KG1 (cell line): ENCODE measurements around the gene CRABP2.

Experiments
- DNase-seq: peaks from one replicate; lab custom pipeline; 2025; lab: John Stamatoyannopoulos, UW

CRABP2 gene

GRCh38 chr1:156668801-156669637, 36.4 kb downstream of the CRABP2 start:
- DNase-seq = no peak

GRCh38 chr1:156667968-156668709, 37.2 kb downstream of the CRABP2 start:
- no peak for DNase-seq

GRCh38 chr1:156667610-156667967, 37.8 kb downstream of the CRABP2 start:
- DNase-seq = no peak

GRCh38 chr1:156666862-156667609, 38.3 kb downstream of the CRABP2 start:
- no peak for DNase-seq

GRCh38 chr1:156665539-156665938, 39.8 kb downstream of the CRABP2 start:
- DNase-seq = no peak

GRCh38 chr1:156664767-156665411, 40.5 kb downstream of the CRABP2 start:
- DNase-seq = no peak

- DNase-seq = no peak
Measured at GRCh38 chr1:156664046-156664766, 41.2 kb downstream of the CRABP2 start.

GRCh38 chr1:156663178-156663577, 42.2 kb downstream of the CRABP2 start:
- DNase-seq = no peak

GRCh38 chr1:156662800-156663055, 42.7 kb downstream of the CRABP2 start:
- DNase-seq = no peak

- DNase-seq = no peak
Measured at GRCh38 chr1:156662005-156662799, 43.2 kb downstream of the CRABP2 start.

GRCh38 chr1:156660752-156661112, 44.7 kb downstream of the CRABP2 start:
- DNase-seq = no peak

GRCh38 chr1:156659988-156660751, 45.2 kb downstream of the CRABP2 start:
- DNase-seq = peak; percentile 96

- no peak for DNase-seq
Measured at GRCh38 chr1:156659661-156659987, 45.8 kb downstream of the CRABP2 start.

- DNase-seq = no peak
Measured at GRCh38 chr1:156658945-156659574, 46.3 kb downstream of the CRABP2 start.

- DNase-seq = no peak
Measured at GRCh38 chr1:156658496-156658895, 46.9 kb downstream of the CRABP2 start.

GRCh38 chr1:156657741-156658319, 47.6 kb downstream of the CRABP2 start:
- DNase-seq = no peak

- peak; percentile 14 for DNase-seq
Measured at GRCh38 chr1:156656806-156657740, 48.3 kb downstream of the CRABP2 start.

- no peak for DNase-seq
Measured at GRCh38 chr1:156655904-156656516, 49.4 kb downstream of the CRABP2 start.
